A673 (cell line): Measurements from ENCODE around the gene PRTG.

Experiments
- CTCF ChIP-seq: fragments of 300-800, 200-600 bp; sonication (generic); conservative IDR thresholded peaks from 2 replicates; pipeline ENCODE4 v1.5.1; 2017; ENCODE audit warnings: low read depth, mild to moderate bottlenecking, antibody characterized with exemption, low read length, moderate library complexity, mixed read lengths
- EZH2 ChIP-seq: fragments of 200-600 bp; sonication (generic); IDR thresholded peaks from 2 replicates; pipeline ENCODE4 v1.6.1; 2017; ENCODE audit warnings: borderline replicate concordance, low read depth, mild to moderate bottlenecking, mixed read lengths, antibody characterized with exemption, low read length; ENCODE audit not compliant: poor library complexity, severe bottlenecking

- no peak for TF ChIP-seq CTCF
- no peak for TF ChIP-seq EZH2
Observed at GRCh38 chr15:55698653-55699052, 44.3 kb downstream of the PRTG start.
